Measurements from ENCODE around the gene UBAC1.

The UBAC1 gene

GRCh38 chr9:135939351-135940265, 21.6 kb downstream of the UBAC1 start:
- no peak for DNase-seq (ENCODE audit: low read depth)
- no peak for TF ChIP-seq CTCF (IDR thresholded peaks at IDR 0.05; ENCODE audit: control insufficient read depth, extremely low read depth, insufficient read depth)
- H3K4me3 ChIP-seq (ENCODE audit: low read depth, low read length): no peak overlapping the region

GRCh38 chr9:135937521-135938489, 23.4 kb downstream of the UBAC1 start:
- no peak for DNase-seq (ENCODE audit: low read depth)
- TF ChIP-seq CTCF (IDR thresholded peaks at IDR 0.05; ENCODE audit: control insufficient read depth, extremely low read depth, insufficient read depth): no peak
- H3K4me3 ChIP-seq (ENCODE audit: low read depth, low read length): no peak overlapping the region

- DNase-seq (ENCODE audit: low read depth): no peak
- H3K4me3 ChIP-seq (ENCODE audit: low read depth, low read length): no peak overlapping the region
- no peak for TF ChIP-seq CTCF (IDR thresholded peaks at IDR 0.05; ENCODE audit: control insufficient read depth, extremely low read depth, insufficient read depth)
Observed at GRCh38 chr9:135933114-135933513, 28.1 kb downstream of the UBAC1 start.

- DNase-seq (ENCODE audit: low read depth): no peak
- H3K4me3 ChIP-seq (ENCODE audit: low read depth, low read length): no peak overlapping the region
- no peak for TF ChIP-seq CTCF (IDR thresholded peaks at IDR 0.05; ENCODE audit: control insufficient read depth, extremely low read depth, insufficient read depth)
Observed at GRCh38 chr9:135932656-135933055, 28.5 kb downstream of the UBAC1 start.

GRCh38 chr9:135931349-135931820, 29.8 kb downstream of the UBAC1 start:
- DNase-seq (ENCODE audit: low read depth): no peak
- H3K4me3 ChIP-seq (ENCODE audit: low read depth, low read length): no peak overlapping the region
- TF ChIP-seq CTCF (IDR thresholded peaks at IDR 0.05; ENCODE audit: control insufficient read depth, extremely low read depth, insufficient read depth): no peak

- no peak overlapping the region for H3K4me3 ChIP-seq (ENCODE audit: low read depth, low read length)
- no peak for DNase-seq (ENCODE audit: low read depth)
- TF ChIP-seq CTCF (IDR thresholded peaks at IDR 0.05; ENCODE audit: control insufficient read depth, extremely low read depth, insufficient read depth): no peak
Observed at GRCh38 chr9:135930446-135931345, 30.5 kb downstream of the UBAC1 start.

Measured in LNCaP clone FGC (cell line).